ENCODE results near the gene PTPRD.

PTPRD gene

DNA sequence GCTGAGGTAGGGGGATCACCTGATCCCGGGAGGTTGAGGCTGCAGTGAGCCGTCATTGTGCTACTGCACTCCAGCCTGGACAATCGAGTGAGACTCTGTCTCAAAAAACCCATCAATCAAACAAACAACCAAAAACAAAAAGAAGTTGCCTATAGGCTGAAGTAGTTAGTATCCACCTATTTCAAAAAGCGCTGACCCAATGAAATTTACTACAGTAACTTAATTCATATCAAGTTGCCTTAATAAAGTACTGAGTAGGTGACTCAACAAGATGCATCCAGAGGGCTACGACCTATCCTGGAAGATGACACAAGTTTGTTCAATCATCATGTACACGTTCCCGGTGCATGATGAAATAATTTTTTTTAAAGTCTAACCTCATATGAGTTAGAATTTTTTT, 2164.6 kb downstream of the PTPRD start:
- no peak for DNase-seq (ENCODE audit: low spot score)

DNA sequence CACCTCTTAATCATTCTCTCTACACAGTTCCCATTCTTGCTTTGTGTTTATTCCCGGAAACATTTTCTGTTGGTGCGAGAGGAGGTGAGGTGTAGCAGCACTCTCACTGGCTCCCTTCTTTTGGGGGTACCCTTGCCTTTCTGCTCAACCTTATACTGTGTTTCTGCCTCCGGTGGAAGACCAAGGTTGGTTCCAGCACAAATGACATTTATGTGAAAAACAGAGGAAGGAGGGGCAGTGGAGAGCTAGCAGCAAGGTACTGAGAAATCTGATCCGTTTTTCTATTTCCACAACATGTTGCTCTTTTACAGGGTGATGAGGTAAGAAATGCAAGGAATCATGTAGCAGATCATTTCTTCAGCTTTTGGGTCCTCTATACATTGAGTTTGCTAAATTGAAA, 2165.2 kb downstream of the PTPRD start:
- DNase-seq (ENCODE audit: low spot score): no peak

DNA sequence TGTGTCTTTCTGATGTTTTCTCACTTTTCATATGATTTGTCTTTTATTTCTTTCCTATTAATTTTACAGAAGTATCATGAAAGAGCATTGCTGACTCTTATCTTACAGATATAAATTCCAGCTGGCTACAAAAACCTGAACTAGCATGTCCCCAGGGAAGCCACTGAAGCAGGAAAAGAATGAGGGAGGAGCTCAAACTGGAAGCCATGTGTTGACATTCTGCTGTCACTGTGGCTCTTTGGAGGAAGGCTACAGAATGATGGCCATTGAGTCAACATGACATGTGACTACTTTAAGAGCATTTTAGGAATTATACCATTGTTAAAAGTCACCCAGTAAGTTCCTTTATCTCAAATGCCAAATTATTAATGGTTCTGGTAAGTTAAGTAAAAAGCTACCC, 2174.9 kb downstream of the PTPRD start:
- no peak for DNase-seq (ENCODE audit: low spot score)

DNA sequence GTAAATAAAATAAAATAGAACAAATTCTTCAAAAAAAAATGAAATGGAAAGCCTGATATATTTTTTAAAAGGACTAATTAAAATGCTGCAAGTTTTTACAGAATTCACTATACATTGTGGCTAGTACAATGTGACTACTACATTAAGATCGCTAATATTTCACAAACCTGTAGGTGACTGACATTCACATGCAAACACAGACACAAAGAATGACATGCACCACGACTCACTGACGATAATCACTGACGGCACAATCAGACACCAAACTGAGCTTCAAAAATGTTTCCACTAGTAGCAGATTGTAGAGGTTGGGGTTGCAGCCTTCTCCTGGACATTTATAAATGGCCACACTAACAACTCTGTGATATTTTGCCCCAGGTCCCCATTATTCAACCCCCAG, 2175.5 kb downstream of the PTPRD start:
- no peak for DNase-seq (ENCODE audit: low spot score)

DNA sequence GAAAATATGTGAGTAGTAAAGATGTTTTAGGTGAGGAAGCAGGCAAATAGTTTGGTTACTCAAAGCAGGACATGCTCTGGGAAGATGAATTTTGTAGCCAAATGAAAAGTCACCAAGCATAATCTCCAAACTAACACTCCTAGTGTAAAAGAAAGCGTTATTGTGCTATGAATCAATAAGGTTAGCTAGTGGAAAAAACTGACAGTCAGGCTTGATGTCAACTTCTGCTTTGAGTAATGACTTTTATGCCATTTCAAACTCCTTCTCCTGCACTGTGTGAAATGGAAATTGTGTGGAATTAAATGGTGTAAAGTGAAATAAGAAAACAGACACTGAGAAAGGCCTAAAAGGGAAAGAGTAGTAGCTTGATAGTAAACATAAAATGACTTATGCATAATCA, 2176.0 kb downstream of the PTPRD start:
- DNase-seq (ENCODE audit: low spot score): no peak

DNA sequence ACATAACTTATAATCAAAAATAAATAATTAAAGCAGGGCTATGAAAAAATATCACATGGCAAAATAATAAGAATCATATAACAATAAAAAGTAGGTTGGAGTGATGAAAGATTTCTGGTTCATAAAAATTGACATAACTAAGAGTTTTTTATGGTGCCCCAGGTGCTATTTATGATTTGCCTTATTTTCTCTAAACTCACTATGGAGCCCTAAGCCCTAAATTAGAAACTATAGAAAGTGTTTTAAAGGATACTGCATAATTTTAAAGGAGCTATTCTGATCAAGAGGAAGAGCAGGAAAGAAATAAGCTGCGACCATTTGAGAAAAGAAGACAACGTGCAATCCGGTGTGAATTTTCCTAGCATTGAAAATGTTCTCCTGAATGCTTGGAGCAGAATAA, 2178.2 kb downstream of the PTPRD start:
- DNase-seq (ENCODE audit: low spot score): no peak

DNA sequence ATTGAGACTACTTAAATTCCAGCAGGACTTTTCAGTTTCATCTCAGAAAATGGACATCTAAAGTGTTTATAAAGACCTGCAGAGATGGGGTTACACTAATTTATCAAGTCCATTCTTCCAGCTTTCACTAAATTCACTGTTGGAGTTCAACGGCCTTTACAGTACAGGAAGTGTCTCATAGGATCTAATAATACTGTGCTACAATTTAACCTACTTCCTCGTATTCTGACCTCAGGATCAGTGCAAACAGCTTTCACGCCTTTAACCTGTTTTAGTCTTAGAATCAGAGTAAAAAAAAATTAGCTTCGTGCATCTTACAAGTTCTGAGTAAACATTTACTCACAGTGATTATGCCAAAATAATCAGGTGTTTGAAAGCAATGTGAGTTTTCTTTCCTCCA, 2180.6 kb downstream of the PTPRD start:
- DNase-seq (ENCODE audit: low spot score): no peak

DNA sequence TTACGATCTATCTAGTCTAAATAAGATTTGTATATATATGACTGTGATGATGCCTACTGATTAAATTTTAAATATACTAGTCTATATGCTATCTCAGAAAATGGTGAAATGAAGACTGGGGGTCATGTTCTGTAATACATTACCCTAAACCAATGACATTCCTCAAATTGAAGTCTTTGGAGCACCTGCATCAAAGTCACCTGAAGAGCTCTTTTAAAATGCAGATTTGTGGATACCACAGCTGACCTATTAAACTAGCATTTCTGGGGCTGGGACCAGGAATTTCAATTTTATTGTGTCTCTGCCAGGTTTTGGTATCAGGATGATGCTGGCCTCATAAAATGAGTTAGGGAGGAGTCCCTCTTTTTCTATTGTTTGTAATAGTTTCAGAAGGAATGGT, 2181.3 kb downstream of the PTPRD start:
- DNase-seq (ENCODE audit: low spot score): no peak

DNA sequence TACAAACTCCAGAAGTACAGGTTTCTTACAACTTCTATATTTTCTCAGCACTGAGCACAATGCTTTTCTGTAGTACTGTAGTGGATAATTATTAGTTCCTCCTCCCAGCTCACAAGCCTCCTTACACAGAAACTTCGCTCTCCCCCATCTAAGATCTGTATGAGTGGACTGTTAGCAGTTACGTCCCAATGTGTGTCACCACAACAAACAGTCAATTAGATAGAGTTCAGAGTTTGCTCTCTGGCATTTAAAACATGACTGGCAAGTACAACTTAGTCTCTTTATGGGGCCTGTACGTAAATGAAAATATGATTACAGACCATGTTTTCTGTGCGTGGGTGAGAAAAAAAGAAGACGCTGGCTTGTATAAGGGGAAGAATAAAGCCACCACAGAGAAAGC, 2181.9 kb downstream of the PTPRD start:
- DNase-seq (ENCODE audit: low spot score): no peak

DNA sequence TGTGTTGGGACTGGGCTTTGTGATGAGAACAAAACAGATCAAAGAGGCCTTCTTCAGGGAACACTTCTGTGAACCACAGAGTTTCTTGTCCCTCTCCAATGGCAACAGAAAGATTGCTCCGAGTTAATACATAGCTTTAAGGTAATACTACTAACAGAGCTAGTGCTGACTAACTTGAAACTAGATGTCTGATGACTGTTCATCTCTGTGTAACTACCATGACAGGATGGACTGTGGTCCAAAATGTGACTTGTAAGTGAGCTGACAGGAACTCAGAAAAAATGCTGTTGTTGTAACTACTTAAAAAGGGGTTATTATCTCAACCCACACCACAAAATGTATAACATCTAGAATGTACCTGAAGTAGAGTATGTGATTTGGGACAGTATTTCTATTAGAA, 2183.0 kb downstream of the PTPRD start:
- DNase-seq (ENCODE audit: low spot score): no peak

DNA sequence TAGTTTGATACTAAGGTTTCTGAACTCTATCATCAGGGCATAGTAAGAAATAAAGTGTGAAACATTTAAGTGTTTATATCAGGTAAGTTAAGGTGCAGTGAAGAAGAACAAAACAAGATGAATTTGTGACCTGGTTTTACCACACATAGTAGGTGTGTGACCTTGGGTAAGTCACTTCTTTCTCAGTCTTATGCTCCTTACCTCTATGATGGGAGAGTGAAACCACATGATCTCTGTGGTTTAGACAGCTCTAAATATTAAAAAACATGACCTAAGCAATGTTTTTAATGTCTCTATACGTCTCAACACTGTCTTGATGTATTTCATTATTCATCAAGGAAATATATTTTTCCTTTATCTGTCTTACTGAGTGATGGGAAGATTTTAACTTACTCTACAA, 2183.6 kb downstream of the PTPRD start:
- DNase-seq (ENCODE audit: low spot score): no peak

DNA sequence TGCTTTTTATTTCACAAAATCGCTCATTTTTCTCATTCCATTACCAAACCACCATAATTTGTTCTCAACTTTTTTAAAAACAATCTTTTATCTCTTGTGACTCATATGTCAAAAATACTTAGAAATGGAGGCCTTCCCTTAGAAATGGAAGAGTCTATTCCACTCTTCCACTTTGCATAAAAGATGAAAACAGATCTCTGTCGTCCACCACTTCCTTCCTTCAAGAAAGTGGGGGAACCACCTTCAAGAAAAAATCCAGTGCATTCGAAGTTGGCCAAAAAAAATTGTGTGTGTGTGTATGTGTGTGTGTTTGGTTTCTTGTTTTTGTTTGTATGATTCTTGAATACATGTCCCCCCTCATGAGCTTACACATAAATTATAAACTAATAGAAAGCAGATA, 2184.4 kb downstream of the PTPRD start:
- DNase-seq (ENCODE audit: low spot score): no peak

DNA sequence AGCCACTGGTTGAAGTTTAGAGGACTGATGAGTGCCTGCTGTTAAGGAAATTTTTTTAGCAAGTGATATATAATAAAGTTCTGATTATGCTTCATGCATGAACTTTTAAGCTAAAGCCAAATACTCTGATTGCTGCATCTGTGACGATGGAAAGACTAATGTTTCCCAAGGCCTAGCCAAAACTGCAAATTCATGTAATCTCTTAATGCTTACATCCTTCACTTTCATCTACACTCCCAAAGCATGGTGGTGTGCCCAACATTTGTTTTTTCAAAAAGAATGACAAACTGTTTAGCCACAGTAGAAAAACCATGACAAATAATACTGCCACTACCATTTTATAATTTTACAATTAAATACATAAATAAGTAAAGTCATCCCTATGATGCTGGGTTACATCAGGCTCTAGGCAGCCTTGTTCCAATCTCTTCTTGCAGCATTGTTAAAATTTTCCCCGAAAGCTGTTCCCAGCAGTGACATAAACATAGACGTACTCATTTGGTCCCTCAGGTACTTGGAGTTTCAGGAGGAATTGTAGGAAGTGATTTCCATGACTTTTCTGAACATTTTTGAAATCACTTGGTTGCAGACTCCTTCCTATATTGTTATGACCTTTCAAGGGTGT, 2187.9 kb downstream of the PTPRD start:
- DNase-seq (ENCODE audit: low spot score): no peak

DNA sequence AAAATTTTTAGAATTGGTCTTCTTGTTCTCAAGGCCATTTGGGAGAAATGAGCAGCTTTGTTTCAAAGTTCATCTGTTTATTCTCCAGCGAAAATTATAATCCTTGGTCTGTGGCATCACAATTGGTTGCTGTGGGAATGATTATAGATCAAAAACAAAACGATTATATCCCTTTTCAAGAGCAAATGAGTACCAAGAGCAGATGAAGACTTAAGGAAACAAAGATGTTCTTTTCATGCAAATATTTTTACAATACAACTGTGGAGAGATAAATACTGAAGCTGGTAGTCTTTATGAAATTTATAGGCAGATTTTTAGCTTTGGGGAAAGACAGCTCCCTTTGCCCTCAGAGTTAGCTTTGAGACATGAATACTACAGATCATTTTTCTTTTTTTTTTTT, 2192.4 kb downstream of the PTPRD start:
- no peak for DNase-seq (ENCODE audit: low spot score)

DNA sequence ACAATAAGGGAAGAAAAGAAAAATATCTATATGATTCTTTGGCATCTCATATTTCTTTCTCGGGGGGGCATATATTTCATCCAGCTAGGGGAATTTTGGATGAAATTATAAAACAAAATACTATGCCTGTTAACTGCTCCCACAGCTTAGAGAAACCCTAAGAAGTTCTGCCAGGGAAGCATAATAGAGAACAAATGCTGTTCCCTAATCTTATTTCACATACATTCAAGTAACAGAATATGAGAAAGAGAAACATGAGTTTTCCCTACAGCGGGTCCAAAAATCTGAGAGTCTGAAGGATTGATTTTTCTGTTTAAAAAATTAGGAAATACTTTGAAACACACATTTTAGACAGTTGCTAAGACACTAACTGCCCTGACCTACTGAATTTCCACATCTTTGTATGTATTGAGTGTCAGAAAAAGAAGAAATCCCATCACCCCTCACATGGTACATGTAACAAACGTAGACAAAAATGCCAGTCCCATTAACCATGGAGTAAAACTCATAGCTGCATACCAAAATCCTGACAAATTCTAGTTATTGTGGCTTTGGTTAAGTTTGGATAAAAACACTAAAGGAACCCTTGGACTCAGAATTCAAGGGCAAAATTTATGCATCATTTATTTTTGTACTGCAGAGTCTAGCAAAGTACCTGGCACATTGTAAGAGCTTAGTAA, 2193.1 kb downstream of the PTPRD start:
- no peak for DNase-seq (ENCODE audit: low spot score)

DNA sequence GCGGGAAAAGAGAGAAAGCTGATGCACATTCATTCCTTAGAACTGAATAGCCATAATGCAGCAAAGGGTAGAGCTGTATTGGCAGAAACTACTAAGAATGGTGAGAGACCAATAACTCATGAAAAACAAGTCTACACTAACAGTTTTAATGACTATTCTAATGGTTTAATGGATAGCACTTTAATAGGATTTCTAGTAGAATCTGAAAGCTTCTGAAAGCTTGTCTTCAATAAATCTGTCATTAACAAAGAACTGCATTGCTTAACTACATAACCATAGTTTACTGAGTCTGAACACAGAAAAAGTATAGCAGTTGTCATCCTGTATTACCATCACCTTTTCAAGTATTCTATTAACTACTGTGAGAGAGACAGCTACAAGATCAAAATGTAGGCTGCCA, 2195.5 kb downstream of the PTPRD start:
- DNase-seq (ENCODE audit: low spot score): no peak

DNA sequence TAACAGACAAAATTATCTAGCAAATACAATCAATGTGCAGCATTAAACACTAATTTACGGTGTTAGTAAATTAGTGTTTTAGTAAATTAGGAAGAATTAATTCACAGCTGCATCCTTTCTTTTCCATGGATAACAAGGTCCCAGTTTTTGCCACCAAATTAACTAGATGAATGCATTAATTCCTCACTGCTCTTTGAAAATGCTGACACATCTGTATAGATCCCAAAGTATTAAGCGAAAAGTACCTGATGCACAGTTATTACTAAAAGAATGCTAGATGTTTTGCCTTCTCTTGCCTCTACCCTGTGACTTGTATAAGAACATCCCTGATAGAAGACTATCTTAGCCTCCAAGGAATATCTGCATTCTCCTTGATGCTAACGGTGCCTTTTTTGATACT, 2200.5 kb downstream of the PTPRD start:
- DNase-seq (ENCODE audit: low spot score): no peak

DNA sequence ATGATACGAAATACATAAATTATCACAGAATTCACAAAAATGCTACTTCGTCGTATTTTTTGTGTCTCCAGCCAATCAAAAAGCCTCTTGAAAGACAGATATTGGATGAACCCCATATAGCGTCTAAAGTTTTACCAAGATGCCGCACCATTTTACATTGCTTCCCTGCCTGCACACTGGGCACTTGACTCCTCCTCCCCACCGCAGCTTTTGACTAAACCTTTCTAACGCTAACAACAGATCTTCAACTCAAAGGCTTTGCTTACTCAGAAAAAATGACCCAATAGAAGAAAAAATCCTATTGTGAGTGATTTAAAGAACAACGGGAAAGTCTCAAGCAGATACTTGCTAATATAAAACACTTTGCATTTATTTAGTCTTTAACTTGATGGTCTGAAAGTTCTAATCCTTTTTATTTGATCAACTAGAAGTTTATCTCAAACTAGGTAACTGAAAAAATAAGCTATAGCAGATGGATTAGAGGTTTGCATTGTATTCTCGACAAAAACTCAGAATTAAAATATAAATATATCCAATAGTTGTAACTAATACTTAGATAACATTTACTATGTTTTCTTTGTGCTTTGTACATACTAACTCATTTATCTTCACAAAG, 2204.1 kb downstream of the PTPRD start:
- DNase-seq (ENCODE audit: low spot score): no peak

DNA sequence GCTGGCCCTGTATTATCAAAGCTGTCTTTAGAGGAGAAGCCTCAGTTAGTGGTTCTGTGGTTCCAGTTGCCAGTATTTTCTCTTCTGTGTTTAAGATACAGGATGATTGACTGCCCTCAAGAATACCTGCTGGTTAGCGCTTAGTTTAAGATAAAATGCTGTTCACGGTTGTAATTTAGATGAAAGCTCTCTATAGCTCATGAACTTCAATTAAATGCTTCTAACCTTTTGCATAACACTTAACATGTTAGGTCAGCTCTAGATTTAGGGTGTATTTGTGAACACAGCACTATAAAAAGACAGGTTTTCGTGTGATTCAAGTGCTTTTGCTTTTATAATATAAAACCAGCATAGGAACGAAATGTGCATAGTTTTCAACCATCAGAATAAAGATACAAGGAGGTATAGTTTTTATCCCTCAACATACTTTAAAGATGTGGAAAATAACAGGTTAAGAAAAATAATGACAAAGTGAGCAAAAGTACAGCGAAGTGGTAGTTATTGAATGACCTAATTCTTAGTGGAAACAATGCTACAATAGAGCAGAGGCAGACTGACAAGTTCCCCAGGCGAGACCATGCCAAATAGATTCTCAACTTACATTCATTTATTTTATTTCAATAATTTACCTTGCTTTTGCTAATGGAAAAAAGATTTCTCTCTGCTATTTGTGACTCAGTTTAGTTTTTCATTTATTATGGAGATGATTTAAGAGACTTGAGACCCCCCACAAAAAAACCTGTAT, 2210.7 kb downstream of the PTPRD start:
- DNase-seq (ENCODE audit: low spot score): no peak

DNA sequence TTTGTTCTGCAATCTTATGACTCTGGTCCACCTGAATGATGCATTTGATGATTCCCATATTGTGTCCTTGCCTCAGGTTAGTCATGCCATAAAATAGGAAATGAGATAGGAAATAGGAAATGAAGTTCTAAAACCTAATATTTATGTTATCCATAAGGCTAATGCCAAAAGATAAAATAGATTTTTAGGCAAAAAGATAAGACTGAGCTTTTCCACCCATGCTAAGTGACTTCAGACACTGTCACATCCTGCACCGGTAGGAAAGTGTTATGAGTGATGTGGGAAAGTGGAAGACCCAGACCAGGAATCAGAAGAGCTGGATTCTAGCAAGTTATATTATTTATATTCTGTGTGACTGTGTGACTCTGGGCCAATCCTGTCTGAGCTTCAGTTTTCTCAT, 2212.4 kb downstream of the PTPRD start:
- DNase-seq (ENCODE audit: low spot score): no peak

DNA sequence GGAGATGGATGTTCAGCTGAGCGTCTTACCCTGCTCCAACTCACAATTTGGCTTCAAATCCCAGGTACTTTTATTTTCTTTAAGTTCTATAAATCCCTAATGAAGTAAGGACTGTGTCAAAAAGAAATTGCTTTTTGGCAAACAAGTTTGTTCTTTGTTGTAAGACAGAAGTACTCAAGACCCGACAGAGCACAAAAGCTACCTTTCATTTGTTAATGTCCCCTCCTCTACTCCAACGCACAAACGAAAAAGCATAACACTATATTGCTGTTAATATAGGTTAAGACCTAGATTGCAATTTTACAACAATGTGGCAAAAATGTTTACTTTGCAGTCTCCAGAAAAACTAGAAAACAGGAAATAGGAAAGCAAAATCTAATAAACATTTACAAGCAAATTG, 2217.8 kb downstream of the PTPRD start:
- DNase-seq (ENCODE audit: low spot score): no peak

DNA sequence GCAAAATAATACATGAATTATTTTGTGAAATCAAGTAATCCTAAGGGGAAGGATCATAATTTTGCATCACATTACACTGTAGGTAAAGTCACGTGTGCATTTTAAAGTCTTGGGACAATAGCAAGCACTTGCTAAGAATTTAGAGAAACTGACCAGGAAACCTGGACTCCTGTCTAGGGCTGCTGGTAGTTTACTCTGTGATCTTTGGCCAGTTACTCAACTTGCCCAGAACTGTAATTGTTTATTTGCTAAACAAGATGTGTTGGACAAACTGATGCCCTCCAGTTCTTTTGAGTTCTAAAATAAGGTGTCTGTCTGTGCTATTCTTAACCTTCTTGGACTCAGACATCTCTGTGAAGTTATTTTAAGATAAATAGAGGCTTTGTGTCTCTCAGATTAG, 2218.5 kb downstream of the PTPRD start:
- no peak for DNase-seq (ENCODE audit: low spot score)

DNA sequence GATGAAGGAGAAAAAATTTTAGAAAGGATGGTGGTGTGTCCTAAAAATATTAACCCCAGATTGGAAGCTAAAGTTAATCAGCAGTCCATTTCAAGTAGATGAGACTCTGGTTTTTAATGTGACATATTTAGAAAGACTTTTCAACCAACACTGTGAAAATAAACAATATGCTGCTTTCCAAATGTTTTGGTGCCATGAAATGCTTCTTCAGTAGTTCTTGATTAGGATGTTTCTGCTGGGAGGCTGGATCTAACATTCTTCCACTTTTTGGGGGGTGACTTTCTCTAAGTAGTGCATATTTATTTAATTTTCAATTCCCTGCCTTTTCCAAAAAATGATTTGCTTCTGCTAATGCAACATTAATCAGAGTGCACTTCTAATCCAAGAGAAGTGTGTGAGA, 2219.9 kb downstream of the PTPRD start:
- no peak for DNase-seq (ENCODE audit: low spot score)
